PC-3 (cell line): ENCODE results near the gene SESN1.

ENCODE experiments used
- CTCF ChIP-seq: fragments of 300-600 bp; sonication (generic); conservative IDR thresholded peaks from 2 replicates; pipeline ENCODE4 v1.5.1; 2017; ENCODE audit warnings: antibody characterized with exemption, low read depth, mild to moderate bottlenecking, low read length
- EZH2 ChIP-seq: fragments of 300-600 bp; sonication (generic); IDR thresholded peaks from one replicate; pipeline ENCODE4 v1.6.1; 2017; ENCODE audit warnings: antibody characterized with exemption, mild to moderate bottlenecking, low read length; ENCODE audit not compliant: unreplicated experiment

GRCh38 chr6:109002882-109003281 lies 91.8 kb downstream of the SESN1 start:
- TF ChIP-seq CTCF, result no peak
- no peak for TF ChIP-seq EZH2
